Limb (tissue), 2 donors: ENCODE measurements around the gene FAM174B.
A peak's percentile ranks its signal among the peaks of the same experiment; 100 is the strongest.

Experiments used
- DNase-seq, 2 donors: peaks; one replicate each; pipeline ENCODE4 v3.0.0-alpha.2; 2016; ENCODE audit errors: extremely low spot score in 2 of 2

Gene FAM174B

GRCh38 chr15:92665100-92665555, 9.6 kb upstream of the FAM174B start:
- peak in 1 of 2 donors; percentile 72 for DNase-seq

DNA sequence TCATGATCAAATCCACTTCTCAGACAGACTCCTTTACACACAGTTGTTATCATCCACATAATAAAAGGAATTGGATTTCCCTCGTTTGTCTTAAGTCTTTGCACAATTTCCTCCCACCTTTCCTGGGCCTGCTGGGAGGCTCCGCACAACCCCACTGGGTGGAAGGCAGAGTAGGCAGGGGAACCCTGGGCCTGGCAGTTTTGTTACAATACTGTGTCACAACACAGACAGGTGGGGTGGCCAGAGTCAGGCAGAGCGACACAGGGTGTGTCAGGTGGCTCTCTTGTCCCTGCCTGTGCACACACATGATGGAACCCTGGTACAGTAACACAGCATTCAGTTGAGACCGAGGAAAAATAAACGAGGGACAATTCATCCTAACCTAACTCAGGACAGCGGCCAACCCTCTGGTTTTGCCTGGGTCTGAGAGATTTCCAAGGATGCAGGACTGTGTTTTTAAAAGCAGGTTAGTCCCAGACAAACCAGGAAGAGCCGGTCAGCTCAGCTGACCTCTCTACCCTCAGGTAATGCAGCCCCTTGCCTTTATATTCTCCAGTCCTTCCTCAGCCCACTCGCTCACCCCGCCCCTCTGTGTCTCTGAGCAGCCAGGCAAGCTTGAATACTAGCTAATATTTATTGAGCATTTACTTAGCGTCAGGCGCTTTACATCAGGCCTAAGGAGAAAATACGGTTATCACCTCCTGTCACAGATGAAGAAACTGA, 8.8 kb upstream of the FAM174B start:
- DNase-seq = no peak

GRCh38 chr15:92663250-92663951, 7.8 kb upstream of the FAM174B start:
- DNase-seq = no peak

DNA sequence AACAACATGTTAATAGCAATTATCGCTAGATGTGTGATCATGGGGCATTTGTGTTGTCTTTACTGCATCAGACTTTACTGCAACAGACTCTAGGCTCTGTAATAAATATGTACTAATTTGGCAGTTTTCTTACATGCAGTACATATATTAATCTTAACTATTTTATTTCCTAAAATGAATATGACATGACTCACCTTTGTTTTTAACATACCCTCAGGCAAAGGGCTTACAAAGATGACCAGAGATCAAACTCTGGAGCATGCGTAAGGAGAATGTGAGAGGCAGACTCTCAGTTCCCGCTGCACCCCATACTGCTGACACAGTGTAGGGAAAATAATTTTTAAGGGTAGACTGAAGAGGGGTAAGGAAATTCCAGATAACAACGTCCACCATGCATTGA, 7.2 kb upstream of the FAM174B start:
- no peak for DNase-seq

- no peak for DNase-seq
Observed at GRCh38 chr15:92661956-92662355, 6.4 kb upstream of the FAM174B start.

GRCh38 chr15:92661069-92661468, 5.5 kb upstream of the FAM174B start:
- no peak for DNase-seq

DNA sequence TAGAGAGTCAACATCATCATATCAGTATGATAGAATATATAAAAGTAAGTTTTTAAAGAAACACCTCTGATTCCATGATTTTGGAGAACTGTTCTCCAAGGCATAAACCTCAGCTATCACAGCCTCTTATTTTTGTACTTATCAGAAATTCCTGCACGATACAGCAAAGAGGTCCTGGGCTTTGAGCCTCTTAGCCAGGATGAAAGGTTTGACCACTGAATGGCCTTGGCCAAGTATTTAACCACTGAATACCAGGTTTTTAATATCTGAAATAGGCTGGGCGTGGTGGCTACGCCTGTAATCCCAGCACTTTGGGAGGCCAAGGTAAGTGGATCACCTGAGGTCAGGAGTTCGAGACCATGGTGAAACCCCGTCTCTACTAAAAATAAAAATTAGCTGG, 1.9 kb upstream of the FAM174B start:
- DNase-seq = no peak

DNA sequence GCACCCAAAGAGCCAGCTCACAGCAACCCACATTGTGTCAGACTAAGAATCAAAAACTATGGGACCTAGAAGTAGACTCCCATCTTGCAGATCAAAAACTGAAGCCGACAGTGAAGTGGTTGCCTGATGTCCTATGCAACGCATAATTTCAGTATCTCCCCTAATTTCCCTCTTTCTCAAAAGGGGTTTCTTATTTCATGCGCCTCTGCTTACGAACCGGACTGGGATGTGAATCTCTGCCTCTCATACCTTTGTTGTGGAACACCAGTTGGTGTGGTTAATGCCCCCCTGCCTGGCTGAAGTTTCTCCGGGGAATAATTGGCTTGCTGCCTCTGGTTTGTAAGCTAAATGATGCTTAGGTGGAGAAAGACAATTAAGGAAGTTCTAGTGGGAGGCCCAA, 514 bp upstream of the FAM174B start:
- DNase-seq = no peak

DNA sequence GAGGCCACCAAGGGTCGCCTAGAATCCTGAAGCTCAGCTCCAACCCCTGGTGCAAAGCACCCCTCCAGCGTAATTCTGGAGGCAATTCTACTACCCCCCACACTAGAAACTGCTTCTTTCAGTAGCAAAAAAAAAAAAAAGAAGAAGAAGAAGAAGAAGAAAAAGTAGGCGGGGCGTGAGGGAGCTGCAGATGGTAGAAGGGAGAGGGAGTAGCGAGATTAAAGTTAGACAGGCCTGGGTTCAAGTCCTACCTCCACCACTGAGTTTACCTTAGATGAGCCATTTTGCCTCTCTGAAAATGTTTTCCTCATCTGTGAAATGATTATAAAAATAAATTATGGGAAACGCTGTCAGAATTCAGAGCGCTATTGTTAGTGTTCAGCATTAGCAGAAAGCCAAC, 913 bp downstream of the FAM174B start:
- DNase-seq = no peak

- DNase-seq = peak; percentile 36 to 48
Observed at GRCh38 chr15:92653836-92654539, 1.6 kb downstream of the FAM174B start.

- DNase-seq = no peak
Observed at GRCh38 chr15:92653366-92653765, 2.2 kb downstream of the FAM174B start.

DNA sequence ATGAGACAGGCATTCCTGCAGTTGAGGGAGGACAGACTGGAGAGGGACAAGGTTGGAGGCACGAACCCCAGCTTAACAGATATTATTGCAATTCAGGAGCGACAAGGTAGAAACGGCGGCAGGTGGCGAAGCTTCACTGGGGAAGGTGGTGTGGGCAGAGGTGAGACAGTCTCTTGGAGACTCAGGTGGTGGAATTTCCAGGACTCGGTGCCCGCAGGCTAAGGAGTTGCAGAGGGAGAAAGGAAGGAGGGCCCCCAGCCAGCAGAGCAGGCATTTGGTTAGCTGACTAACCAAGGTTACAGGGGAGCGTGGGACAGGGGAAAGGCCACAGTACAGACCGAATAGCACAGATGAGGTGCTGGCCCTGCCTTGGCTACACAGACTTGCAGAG, 3.0 kb downstream of the FAM174B start:
- no peak for DNase-seq

GRCh38 chr15:92651877-92652575, 3.5 kb downstream of the FAM174B start:
- DNase-seq = no peak

- DNase-seq = no peak
Observed at GRCh38 chr15:92650966-92651365, 4.6 kb downstream of the FAM174B start.

DNA sequence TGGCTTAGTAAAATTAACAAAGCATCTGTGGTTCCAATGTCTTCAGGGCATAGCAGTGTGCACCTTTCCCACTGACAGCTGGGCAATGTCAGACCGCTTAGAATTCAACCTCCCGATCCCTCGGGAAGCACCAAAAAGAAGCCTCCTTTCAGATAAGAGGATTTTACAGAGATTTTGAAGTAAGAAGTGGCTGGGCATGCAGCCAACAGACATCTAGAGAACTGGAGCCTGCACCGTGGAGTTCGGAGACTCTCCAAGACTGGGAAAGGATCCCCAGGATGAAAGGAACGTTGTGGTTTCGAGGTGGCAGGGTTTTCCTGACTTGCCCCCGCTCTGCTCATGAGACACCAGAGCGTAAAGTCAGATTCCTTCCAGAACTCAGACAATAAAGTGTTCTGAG, 5.3 kb downstream of the FAM174B start:
- DNase-seq = no peak

DNA sequence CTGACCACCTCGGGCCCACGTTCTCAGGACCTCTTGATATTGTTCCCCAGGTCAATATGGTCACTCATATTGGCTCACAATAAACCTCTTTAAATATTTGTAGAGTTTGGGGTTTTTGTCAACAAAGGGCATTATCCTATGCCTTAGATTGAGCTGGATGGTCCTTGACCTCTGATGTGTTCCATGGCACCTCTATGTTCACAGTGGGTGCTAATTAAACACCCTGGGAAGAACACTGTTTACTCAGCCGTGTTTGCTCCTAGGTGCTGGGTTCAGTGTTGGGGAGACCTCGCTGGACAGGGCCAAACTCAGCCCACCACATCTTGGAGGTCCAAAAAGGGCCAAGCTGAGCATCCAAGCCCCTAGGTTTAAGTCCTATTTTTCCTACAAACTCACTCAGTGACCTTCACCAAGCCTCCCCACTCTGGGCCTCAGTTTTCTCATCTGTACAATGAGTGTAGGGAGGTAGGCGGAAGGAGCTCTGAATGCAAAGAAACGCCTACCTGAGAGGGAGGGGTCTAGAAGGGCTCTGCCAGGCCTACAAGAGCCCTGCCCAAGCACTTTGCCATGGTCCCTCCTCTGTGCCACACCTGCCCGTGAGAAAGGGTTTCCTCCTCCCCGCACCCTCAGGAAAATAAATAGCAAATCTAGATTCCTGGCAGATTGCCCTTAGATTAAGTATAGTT, 7.2 kb downstream of the FAM174B start:
- no peak for DNase-seq

- DNase-seq = no peak
Observed at GRCh38 chr15:92647467-92648163, 8.0 kb downstream of the FAM174B start.

- no peak for DNase-seq
Observed at GRCh38 chr15:92646216-92646615, 9.4 kb downstream of the FAM174B start.

DNA sequence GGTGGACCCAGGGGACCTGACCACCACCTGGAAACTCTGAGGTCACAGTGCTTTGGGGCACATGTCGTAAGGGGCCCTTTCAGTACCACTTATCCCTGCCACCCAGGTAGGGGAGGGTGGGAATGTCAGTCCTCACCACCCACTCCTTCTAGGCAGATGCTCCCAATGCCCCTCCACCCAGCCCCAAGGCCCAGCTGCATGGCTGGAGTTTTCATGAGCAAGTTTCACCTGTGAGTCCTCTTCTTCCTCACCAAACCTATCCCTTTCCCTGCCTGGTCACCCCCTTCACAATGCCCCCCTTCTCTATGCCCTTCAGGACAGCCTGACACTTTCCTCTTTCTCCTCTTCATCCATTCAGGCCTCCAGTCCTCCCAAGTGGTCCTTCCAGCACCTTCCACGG, 9.8 kb downstream of the FAM174B start:
- DNase-seq = no peak

- no peak for DNase-seq
Observed at GRCh38 chr15:92645051-92645631, 10.4 kb downstream of the FAM174B start.
